Mesenchymal stem cell (in vitro differentiated cells and primary cell): ENCODE data around the gene ZNF880. TPM values are rescaled to one million over a fixed set of nuclear protein-coding genes. Genes with fewer than 3 reads are reported as not detected.

Experiments
- DNase-seq: peaks from one replicate; pipeline ENCODE4 v3.0.0-alpha.2; 2013
- H2AFZ ChIP-seq: one replicate; pipeline ENCODE4 v1.6.1; 2013; ENCODE audit warnings: low read depth, mild to moderate bottlenecking, control low read depth, inconsistent platforms, low read length, moderate library complexity
- H2AK5ac ChIP-seq: 2 replicates; pipeline ENCODE4 v1.6.1; 2013; ENCODE audit warnings: low read length, moderate library complexity, mild to moderate bottlenecking, inconsistent platforms; ENCODE audit not compliant: severe bottlenecking
- H2BK120ac ChIP-seq: one replicate; pipeline ENCODE4 v1.6.1; 2013; ENCODE audit warnings: low read depth, mild to moderate bottlenecking, inconsistent platforms, low read length, moderate library complexity
- H2BK12ac ChIP-seq, 2 experiments: one replicate each; pipeline ENCODE4 v1.6.1; 2013; ENCODE audit warnings: inconsistent platforms in 2 of 2, low read length in 2 of 2, mild to moderate bottlenecking in 2 of 2, moderate library complexity in 2 of 2, control low read depth in 1 of 2
- H2BK15ac ChIP-seq: one replicate; pipeline ENCODE4 v1.6.1; 2013; ENCODE audit warnings: mild to moderate bottlenecking, low read depth, inconsistent platforms; ENCODE audit not compliant: poor library complexity, severe bottlenecking
- H2BK5ac ChIP-seq: 2 replicates; pipeline ENCODE4 v1.6.1; 2013; ENCODE audit warnings: low read depth, mild to moderate bottlenecking, low read length, control low read depth, inconsistent platforms; ENCODE audit not compliant: poor library complexity, severe bottlenecking
- H3K14ac ChIP-seq, 2 experiments: one replicate each; pipeline ENCODE4 v1.6.1; 2013; ENCODE audit warnings: inconsistent platforms in 2 of 2, low read length in 2 of 2, control low read depth in 1 of 2, mild to moderate bottlenecking in 1 of 2, moderate library complexity in 1 of 2
- H3K18ac ChIP-seq, 2 experiments: one replicate each; pipeline ENCODE4 v1.6.1; 2013; ENCODE audit warnings: inconsistent platforms in 2 of 2, low read length in 2 of 2, control low read depth in 1 of 2, low read depth in 1 of 2, mild to moderate bottlenecking in 1 of 2
- H3K23ac ChIP-seq, 2 experiments: one replicate each; pipeline ENCODE4 v1.6.1; 2013; ENCODE audit warnings: inconsistent platforms in 2 of 2, low read length in 2 of 2, mild to moderate bottlenecking in 2 of 2, moderate library complexity in 2 of 2, control low read depth in 1 of 2
- H3K27ac ChIP-seq: 2 replicates; pipeline ENCODE4 v1.5.1; 2013; ENCODE audit warnings: mild to moderate bottlenecking, moderate library complexity, low read length, control low read depth, inconsistent platforms; ENCODE audit not compliant: poor library complexity, severe bottlenecking
- H3K27me3 ChIP-seq, 2 experiments: 2 replicates each; pipeline versions ENCODE4 v1.6.1 to v1.7.0; 2013; ENCODE audit warnings: low read length in 2 of 2, mild to moderate bottlenecking in 2 of 2, moderate library complexity in 2 of 2, control low read depth in 1 of 2, inconsistent platforms in 1 of 2; ENCODE audit not compliant: control insufficient read depth in 1 of 2, insufficient read depth in 1 of 2
- H3K36me3 ChIP-seq, 2 experiments: 2 replicates each; pipeline versions ENCODE4 v1.6.1 to v1.7.0; 2013; ENCODE audit warnings: low read length in 2 of 2, control low read depth in 1 of 2, inconsistent platforms in 1 of 2, low read depth in 1 of 2, mild to moderate bottlenecking in 1 of 2; ENCODE audit not compliant: insufficient read depth in 2 of 2, control insufficient read depth in 1 of 2
- H3K4ac ChIP-seq, 2 experiments: one replicate each; pipeline ENCODE4 v1.6.1; 2013; ENCODE audit warnings: inconsistent platforms in 2 of 2, low read length in 2 of 2, mild to moderate bottlenecking in 2 of 2, moderate library complexity in 2 of 2, control low read depth in 1 of 2, low read depth in 1 of 2
- H3K4me1 ChIP-seq: 2 replicates; pipeline ENCODE4 v1.6.1; 2013; ENCODE audit warnings: low read depth, low read length, control low read depth; ENCODE audit not compliant: control insufficient read depth, insufficient read depth
- H3K4me2 ChIP-seq: 2 replicates; pipeline ENCODE4 v1.6.1; 2013; ENCODE audit warnings: low read length, mild to moderate bottlenecking, inconsistent platforms; ENCODE audit not compliant: poor library complexity, severe bottlenecking
- H3K4me3 ChIP-seq, 2 experiments: 2 replicates each; pipeline versions ENCODE4 v1.5.1 to v1.7.0; 2013; ENCODE audit warnings: low read length in 2 of 2, mild to moderate bottlenecking in 2 of 2, control low read depth in 1 of 2, low read depth in 1 of 2; ENCODE audit not compliant: insufficient read depth in 1 of 2
- H3K79me1 ChIP-seq: replicated peaks from 2 replicates; pipeline ENCODE4 v1.6.1; 2013; ENCODE audit warnings: mild to moderate bottlenecking, control low read depth, low read length, inconsistent platforms; ENCODE audit not compliant: poor library complexity, severe bottlenecking
- H3K9ac ChIP-seq: 2 replicates; pipeline ENCODE4 v1.7.0; 2013; ENCODE audit warnings: mild to moderate bottlenecking, low read length, moderate library complexity
- H3K9me3 ChIP-seq: 2 replicates; pipeline ENCODE4 v1.7.0; 2013; ENCODE audit warnings: mild to moderate bottlenecking, low read length; ENCODE audit not compliant: control insufficient read depth
- H4K8ac ChIP-seq: one replicate; pipeline ENCODE4 v1.6.1; 2013; ENCODE audit warnings: inconsistent platforms, mild to moderate bottlenecking, low read length, moderate library complexity
- H4K91ac ChIP-seq: one replicate; pipeline ENCODE4 v1.6.1; 2013; ENCODE audit warnings: mild to moderate bottlenecking, low read length, inconsistent platforms
- WGBS: methylation state at CpG from one replicate; pipeline ENCODE4 v1.1.7; 2013; ENCODE audit warnings: mixed read lengths; 5-methylcytosine and 5-hydroxymethylcytosine counted together
- small RNA-seq: library from polyadenylated mRNA; stranded (forward); fragments of <200 nt; extraction: miRNeasy Mini kit (QIAGEN cat#:217004); gene quantifications from one replicate; pipeline ENCODE3, GENCODE V24; 2013; ENCODE audit warnings: low read depth

ZNF880 gene

DNA sequence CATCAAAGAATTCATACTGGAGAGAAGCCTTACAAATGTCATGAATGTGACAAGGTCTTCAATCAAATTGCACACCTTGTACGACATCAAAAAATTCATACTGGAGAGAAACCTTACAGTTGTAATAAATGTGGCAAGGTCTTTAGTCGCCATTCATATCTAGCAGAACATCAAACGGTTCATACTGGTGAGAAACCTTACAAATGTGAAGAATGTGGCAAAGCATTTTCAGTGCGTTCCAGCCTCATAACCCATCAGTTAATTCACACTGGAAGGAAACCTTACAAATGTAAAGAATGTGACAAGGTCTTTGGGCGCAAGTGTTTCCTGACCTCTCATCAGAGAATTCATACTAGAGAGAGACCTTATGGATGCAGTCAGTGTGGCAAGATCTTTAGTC is 46.0 kb downstream of the ZNF880 start:
- Histone ChIP-seq H3K4me2 (no peak overlapping the region), H3K4me3 (peak overlapping the region in 1 of 2 experiments; percentile 28), H2AFZ (no peak overlapping the region), H2AK5ac (no peak overlapping the region), H3K9ac (no peak overlapping the region), H3K79me1 (no peaks in the 10 kb centered on the region), H2BK12ac (no peak overlapping the region), H3K18ac (no peak overlapping the region), H3K27me3 (no peaks in the 10 kb centered on the region), H3K14ac (no peak overlapping the region), H4K8ac (no peak overlapping the region), H2BK15ac (no peak overlapping the region), H3K9me3 (peaks cover 99% of the 10 kb centered on the region), H3K36me3 (peaks cover 13 to 42% of the 10 kb centered on the region in 2 experiments), H3K23ac (no peak overlapping the region), H2BK120ac (no peak overlapping the region), H3K4ac (no peak overlapping the region), H2BK5ac (no peak overlapping the region), H4K91ac (no peak overlapping the region), H3K4me1 (no peaks in the 10 kb centered on the region), H3K27ac (no peak overlapping the region)
- DNase-seq, result no peak
- WGBS, result 93% methylated on average over 5 of the region's 5 CpGs

DNA sequence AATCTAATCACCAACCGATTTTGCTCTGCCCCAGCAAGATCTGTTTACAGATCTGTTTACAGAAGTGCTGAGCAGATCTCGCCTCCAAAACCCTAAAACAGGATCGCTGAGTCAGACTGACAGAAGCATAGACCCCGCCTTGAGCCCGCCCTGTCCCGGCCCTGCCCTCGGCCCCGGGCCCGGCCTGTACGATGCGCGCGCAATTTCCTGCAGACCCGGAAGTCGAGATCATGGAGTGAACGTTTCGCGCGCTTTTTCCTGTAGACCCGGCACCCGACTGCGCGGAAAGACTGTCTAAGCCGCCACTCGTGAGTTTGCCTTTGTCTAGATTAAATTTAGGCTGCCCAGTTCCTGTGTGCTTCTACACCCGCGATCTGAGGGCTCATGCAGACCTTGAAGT is 59.2 kb downstream of the ZNF880 start, which contains the start of gene ZNF534:
ZNF534 (plus strand) TSS at position 212 of the 400 bp plus-strand sequence. CDS start 2,327 bp downstream, outside the sequence.
- Histone ChIP-seq H2AK5ac (no peak within 1 kb of the TSS), H3K23ac (no peak within 1 kb of the TSS), H3K14ac (no peak within 1 kb of the TSS), H2AFZ (no peak within 1 kb of the TSS), H3K18ac (no peak within 1 kb of the TSS), H2BK120ac (no peak within 1 kb of the TSS), H2BK15ac (no peak within 1 kb of the TSS), H2BK5ac (no peak within 1 kb of the TSS), H3K27me3 (no peaks in the 10 kb centered on the region), H3K36me3 (no peaks in the 10 kb centered on the region), H3K9ac (no peak within 1 kb of the TSS), H3K4ac (no peak within 1 kb of the TSS), H3K4me3 (no peak within 1 kb of the TSS), H3K79me1 (no peaks in the 10 kb centered on the region), H4K91ac (no peak within 1 kb of the TSS), H4K8ac (no peak within 1 kb of the TSS), H3K27ac (no peak within 1 kb of the TSS), H3K4me2 (no peak within 1 kb of the TSS), H3K9me3 (peaks cover 33% of the 10 kb centered on the region), H2BK12ac (no peak within 1 kb of the TSS), H3K4me1 (no peaks in the 10 kb centered on the region)
- DNase-seq, result no peak
- WGBS, result 90% methylated on average over 27 of the region's 27 CpGs

Small RNAs within 50 kb of the gene (small RNA-seq; reads per million reads assigned to genes)
- not detected for gene AC010332.1
